B cell (primary cell): ENCODE measurements around the gene CACNG1. TPM values are rescaled to one million over a fixed set of nuclear protein-coding genes. Genes with fewer than 3 reads are reported as not detected.

ENCODE experiments used
- ATAC-seq: fragments of 200-7000 bp; cut with Tn5 transposase; one replicate; pipeline ENCODE4 v1.10.0; 2021; ENCODE audit warnings: low read depth, mild to moderate bottlenecking, moderate number of reproducible peaks, moderate library complexity
- CTCF ChIA-PET: fragments of 350-600 bp; sonication (Branson Sonifier 250); formaldehyde crosslinking; loops from one replicate; lab custom pipeline; 2021; ENCODE audit warnings: antibody characterized with exemption, inconsistent platforms; lab: Charles Lee
- POLR2A ChIA-PET: fragments of 350-600 bp; sonication (Branson Sonifier 250); formaldehyde crosslinking; loops from one replicate; lab custom pipeline; 2021; ENCODE audit warnings: antibody characterized with exemption; lab: Charles Lee
- DNase-seq: peaks from one replicate; pipeline ENCODE4 v3.0.0; 2013
- H2AFZ ChIP-seq: 2 replicates; pipeline ENCODE4 v1.6.1; 2012; ENCODE audit warnings: mild to moderate bottlenecking, low read depth, low read length; ENCODE audit not compliant: insufficient read depth, poor library complexity, severe bottlenecking
- H3K27ac ChIP-seq, 2 donors: 1 replicate in 1 of 2; 2 replicates in 1 of 2; pipeline ENCODE4 v1.5.1; 2012 to 2013; ENCODE audit warnings: low read length in 2 of 2, mild to moderate bottlenecking in 2 of 2, moderate library complexity in 1 of 2
- H3K27me3 ChIP-seq, 4 experiments: fragments of 200-600 bp in 1 of 4; sonication (generic) in 1 of 4; replicated peaks in 1 of 4; 1 replicate in 2 of 4; 2 replicates in 2 of 4; pipeline versions ENCODE4 v1.6.1 to v1.7.0; 2013 to 2016; ENCODE audit warnings: low read length in 3 of 4, mild to moderate bottlenecking in 2 of 4, mixed read lengths in 1 of 4, moderate library complexity in 1 of 4; ENCODE audit not compliant: insufficient read depth in 4 of 4, control insufficient read depth in 3 of 4; ENCODE audit errors: control extremely low read depth in 1 of 4
- H3K36me3 ChIP-seq, 2 experiments: replicated peaks in 1 of 2; 1 replicate in 1 of 2; 2 replicates in 1 of 2; pipeline versions ENCODE4 v1.6.1 to v1.7.1; 2013; ENCODE audit warnings: low read length in 1 of 2; ENCODE audit not compliant: insufficient read depth in 2 of 2, control insufficient read depth in 1 of 2; ENCODE audit errors: control extremely low read depth in 1 of 2, extremely low read depth in 1 of 2
- H3K4me1 ChIP-seq, 2 donors: fragments of 200-600 bp in 1 of 2; sonication (generic) in 1 of 2; 1 replicate in 1 of 2; 2 replicates in 1 of 2; pipeline versions ENCODE4 v1.5.1 to v1.6.1; 2013 to 2017; ENCODE audit warnings: low read length in 2 of 2; ENCODE audit not compliant: control insufficient read depth in 2 of 2, insufficient read depth in 2 of 2
- H3K4me2 ChIP-seq: replicated peaks from 2 replicates; pipeline ENCODE3; 2012; ENCODE audit warnings: mild to moderate bottlenecking, low read depth, low read length; ENCODE audit not compliant: poor library complexity, severe bottlenecking
- H3K4me3 ChIP-seq, 5 experiments: fragments of 200-600 bp in 1 of 5; sonication (generic) in 1 of 5; 1 replicate in 3 of 5; 2 replicates in 2 of 5; pipeline versions ENCODE4 v1.5.1 to v1.7.0; 2011 to 2016; ENCODE audit warnings: low read length in 4 of 5, mild to moderate bottlenecking in 4 of 5, low read depth in 2 of 5, control low read depth in 1 of 5, moderate library complexity in 1 of 5; ENCODE audit not compliant: insufficient read depth in 1 of 5; ENCODE audit errors: control extremely low read depth in 1 of 5, extremely low read depth in 1 of 5
- H3K79me2 ChIP-seq: fragments of 200-600 bp; sonication (generic); one replicate; pipeline ENCODE4 v1.6.0; 2016; ENCODE audit warnings: low read length; ENCODE audit not compliant: control insufficient read depth, insufficient read depth
- H3K9ac ChIP-seq: fragments of 200-600 bp; sonication (generic); 2 replicates; pipeline ENCODE4 v1.6.1; 2017; ENCODE audit warnings: mild to moderate bottlenecking, low read length, moderate library complexity
- H3K9me3 ChIP-seq, 3 donors: one replicate each; pipeline versions ENCODE4 v1.6.1 to v1.7.1; 2013; ENCODE audit warnings: low read length in 2 of 3; ENCODE audit not compliant: control insufficient read depth in 2 of 3, insufficient read depth in 1 of 3; ENCODE audit errors: control extremely low read depth in 1 of 3
- H4K20me1 ChIP-seq: 2 replicates; pipeline ENCODE4 v1.6.0; 2012; ENCODE audit warnings: mild to moderate bottlenecking, low read length; ENCODE audit not compliant: insufficient read depth, control insufficient read depth, poor library complexity, severe bottlenecking
- H3K27ac Mint-ChIP-seq: one replicate; pipeline ENCODE4 v1.8.0; 2021; ENCODE audit warnings: mixed read lengths
- H3K27me3 Mint-ChIP-seq: one replicate; pipeline ENCODE4 v1.8.0; 2021; ENCODE audit warnings: mixed read lengths
- H3K4me1 Mint-ChIP-seq: one replicate; pipeline ENCODE4 v1.8.0; 2021; ENCODE audit warnings: mixed read lengths
- H3K4me3 Mint-ChIP-seq: one replicate; pipeline ENCODE4 v1.8.0; 2021; ENCODE audit warnings: mixed read lengths
- H3K9me3 Mint-ChIP-seq: one replicate; pipeline ENCODE4 v1.8.0; 2022; ENCODE audit warnings: mixed read lengths; ENCODE audit not compliant: insufficient read depth
- EZH2 ChIP-seq: IDR thresholded peaks from 2 replicates; pipeline ENCODE4 v1.6.1; 2012; ENCODE audit warnings: borderline replicate concordance, low read depth, mild to moderate bottlenecking, moderate library complexity, low read length; ENCODE audit not compliant: insufficient read depth, poor library complexity, severe bottlenecking
- WGBS: methylation state at CpG from one replicate; pipeline ENCODE4 v1.1.5; 2013; ENCODE audit warnings: missing lambda C conversion rate; ENCODE audit not compliant: insufficient coverage; 5-methylcytosine and 5-hydroxymethylcytosine counted together
- intact Hi-C: fragments of 100-400 bp; cut with micrococcal nuclease; formaldehyde crosslinking; loops from one replicate; pipeline ENCODE4 v1.10.0; 2022
- polyA plus RNA-seq: library from polyadenylated mRNA; depleted of rRNA; stranded (reverse); fragments of >200 nt; gene quantifications from 2 replicates; pipeline ENCODE4 v1.2.3, GENCODE V29; 2012
- total RNA-seq, 2 donors: library from RNA; stranded (reverse); fragments of 120-200 nt in 1 of 2; gene quantifications; 1 replicate in 1 of 2; 2 replicates in 1 of 2; pipeline versions ENCODE4 v1.2.3 to v1.2.4, GENCODE V29; 2013 to 2022
- TF ChIP-seq, protein P1 (sequence below): fragments of 200-600 bp; IDR thresholded peaks from one replicate; pipeline ENCODE4 v1.8.0; 2022; ENCODE audit warnings: antibody characterized with exemption, mild to moderate bottlenecking

Gene CACNG1
- total and polyA plus RNA-seq, 2 donors (not counting 1 experiment from before 2014, with no cell fraction given) = not detected

DNA sequence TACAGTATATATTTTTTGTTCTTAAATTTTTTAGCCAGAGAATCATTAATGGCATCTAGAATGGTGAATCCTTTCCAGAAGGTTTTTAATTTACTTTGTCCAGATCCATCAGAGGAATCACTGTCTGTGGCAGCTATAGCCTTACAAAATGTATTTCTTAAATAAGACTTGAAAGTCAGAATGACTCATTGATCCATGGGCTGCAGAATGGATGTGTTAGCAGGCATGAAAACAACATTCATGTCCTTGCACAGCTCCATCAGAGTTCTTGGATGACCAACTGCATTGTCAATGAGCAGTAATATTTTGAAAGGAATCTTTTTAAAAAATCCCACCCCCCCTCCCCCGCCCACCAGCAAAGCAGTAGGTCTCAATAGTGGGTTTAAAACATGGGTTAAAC lies 51.4 kb downstream of the CACNG1 start:
- POLR2A ChIA-PET = no interaction called here
- intact Hi-C loops = no loop called here
- no peak for DNase-seq
- Histone ChIP-seq H3K9me3 (no peaks in the 10 kb centered on the region), H3K79me2 (peaks cover 10% of the 10 kb centered on the region), H3K9ac (no peak overlapping the region), H3K27ac (no peak overlapping the region), H2AFZ (no peak overlapping the region), H4K20me1 (peaks cover 22% of the 10 kb centered on the region), H3K4me3 (no peak overlapping the region), H3K4me1 (no peaks in the 10 kb centered on the region), H3K36me3 (peaks cover 2 to 23% of the 10 kb centered on the region in 2 experiments), H3K27me3 (no peaks in the 10 kb centered on the region), H3K4me2 (no peak overlapping the region)
- Mint-ChIP-seq H3K27me3 (no peaks in the 10 kb centered on the region), H3K27ac (no peak overlapping the region), H3K4me3 (no peak overlapping the region), H3K9me3 (no peaks in the 10 kb centered on the region), H3K4me1 (peaks cover 2% of the 10 kb centered on the region)
- CTCF ChIA-PET = no interaction called here
- no peak for ATAC-seq
- TF ChIP-seq, protein P1, sequence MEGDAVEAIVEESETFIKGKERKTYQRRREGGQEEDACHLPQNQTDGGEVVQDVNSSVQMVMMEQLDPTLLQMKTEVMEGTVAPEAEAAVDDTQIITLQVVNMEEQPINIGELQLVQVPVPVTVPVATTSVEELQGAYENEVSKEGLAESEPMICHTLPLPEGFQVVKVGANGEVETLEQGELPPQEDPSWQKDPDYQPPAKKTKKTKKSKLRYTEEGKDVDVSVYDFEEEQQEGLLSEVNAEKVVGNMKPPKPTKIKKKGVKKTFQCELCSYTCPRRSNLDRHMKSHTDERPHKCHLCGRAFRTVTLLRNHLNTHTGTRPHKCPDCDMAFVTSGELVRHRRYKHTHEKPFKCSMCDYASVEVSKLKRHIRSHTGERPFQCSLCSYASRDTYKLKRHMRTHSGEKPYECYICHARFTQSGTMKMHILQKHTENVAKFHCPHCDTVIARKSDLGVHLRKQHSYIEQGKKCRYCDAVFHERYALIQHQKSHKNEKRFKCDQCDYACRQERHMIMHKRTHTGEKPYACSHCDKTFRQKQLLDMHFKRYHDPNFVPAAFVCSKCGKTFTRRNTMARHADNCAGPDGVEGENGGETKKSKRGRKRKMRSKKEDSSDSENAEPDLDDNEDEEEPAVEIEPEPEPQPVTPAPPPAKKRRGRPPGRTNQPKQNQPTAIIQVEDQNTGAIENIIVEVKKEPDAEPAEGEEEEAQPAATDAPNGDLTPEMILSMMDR = no peak
- no peak for TF ChIP-seq EZH2
- no CpG with 5 or more reads among the region's 1 CpG for WGBS

DNA sequence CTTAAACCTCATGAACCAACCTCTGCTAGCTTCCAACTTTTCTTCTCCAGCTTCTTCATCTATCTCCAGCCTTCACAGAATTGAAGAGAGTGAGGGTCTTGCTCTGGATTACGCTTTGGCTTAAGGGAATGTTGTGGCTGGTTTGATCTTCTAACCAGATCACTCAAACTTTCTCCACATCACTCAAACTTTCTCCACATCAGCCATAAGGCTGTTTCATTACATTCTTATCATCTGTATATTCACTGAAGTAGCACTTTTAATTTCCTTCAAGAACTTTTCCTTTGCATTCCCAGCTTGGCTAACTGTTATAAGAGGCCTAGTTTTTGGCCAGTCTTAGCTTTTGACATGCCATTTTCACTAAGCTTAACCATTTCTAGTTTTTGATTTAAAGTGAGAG lies 52.3 kb downstream of the CACNG1 start:
- no peaks in the 10 kb centered on the region for H3K9me3 ChIP-seq
- ChIA-PET POLR2A (no interaction called here), CTCF (no interaction called here)
- no peak overlapping the region for H2AFZ ChIP-seq
- Mint-ChIP-seq H3K4me3 (no peak overlapping the region), H3K9me3 (no peaks in the 10 kb centered on the region), H3K4me1 (peaks cover 2% of the 10 kb centered on the region), H3K27me3 (no peaks in the 10 kb centered on the region), H3K27ac (no peak overlapping the region)
- TF ChIP-seq, protein P1 = no peak
- TF ChIP-seq EZH2 = no peak
- peaks cover 21% of the 10 kb centered on the region for H4K20me1 ChIP-seq
- H3K9ac ChIP-seq = no peak overlapping the region
- no peak overlapping the region for H3K27ac ChIP-seq
- no peak overlapping the region for H3K4me3 ChIP-seq
- peaks cover 16% of the 10 kb centered on the region for H3K79me2 ChIP-seq
- intact Hi-C loops = no loop called here
- no peak for ATAC-seq
- H3K36me3 ChIP-seq = peaks cover 2 to 23% of the 10 kb centered on the region in 2 experiments
- no CpG with 5 or more reads among the region's 1 CpG for WGBS
- H3K4me2 ChIP-seq = no peak overlapping the region
- DNase-seq = no peak
- no peaks in the 10 kb centered on the region for H3K4me1 ChIP-seq
- no peaks in the 10 kb centered on the region for H3K27me3 ChIP-seq
